Stimulated activated CD4-positive, alpha-beta T cell treated with anti-CD3 and anti-CD28 coated beads, Interleukin-12 subunit alpha, Interleukin-12 subunit beta, amount 100 ng/mL, for 24 hours (primary cell): ENCODE data around the gene ARL5B.

ENCODE experiments used
- DNase-seq, 2 experiments: peaks; one replicate each; pipeline ENCODE4 v3.0.0-alpha.2; 2020; ENCODE audit warnings: low read depth in 2 of 2

Gene ARL5B

DNA sequence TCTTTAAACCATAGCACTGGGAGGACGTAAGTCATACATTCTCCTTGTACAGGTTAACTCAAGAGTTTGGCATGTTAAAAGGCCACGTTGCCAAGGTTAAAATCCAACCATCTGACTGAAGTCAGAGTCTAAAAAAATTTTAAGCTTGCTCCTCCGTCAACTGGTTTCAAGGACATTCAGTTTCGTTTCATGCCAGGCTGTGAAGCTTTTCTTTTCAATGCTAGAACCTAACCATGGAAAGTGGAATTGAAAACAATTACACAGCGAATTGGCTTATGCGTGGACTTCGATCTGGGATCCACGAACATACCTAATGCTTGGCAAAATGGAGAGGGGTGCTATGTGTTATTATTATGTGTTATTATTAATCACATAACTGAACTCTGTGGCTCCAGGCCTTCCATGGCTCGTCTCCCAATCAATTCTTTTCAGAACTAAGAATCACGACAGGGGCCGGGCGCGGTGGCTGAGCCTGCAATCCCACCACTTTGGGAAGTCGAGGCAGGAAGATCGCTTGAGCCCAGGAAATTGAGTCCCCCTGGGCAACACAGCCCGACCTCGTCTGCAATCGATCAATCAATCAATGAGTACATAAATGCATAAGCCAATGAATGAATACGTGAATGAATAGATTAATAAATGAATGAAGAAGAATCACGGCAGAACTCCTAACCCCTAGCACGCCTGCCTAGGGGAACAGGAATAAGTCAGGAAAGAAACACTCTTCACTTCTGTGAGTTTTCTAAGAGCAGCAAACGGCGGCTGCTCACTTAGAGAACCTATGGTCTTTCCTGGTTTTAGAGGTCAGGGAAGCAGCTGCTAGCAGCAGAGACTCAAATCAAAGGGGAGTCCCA is 733 bp upstream of the ARL5B start:
- DNase-seq: no peak

DNA sequence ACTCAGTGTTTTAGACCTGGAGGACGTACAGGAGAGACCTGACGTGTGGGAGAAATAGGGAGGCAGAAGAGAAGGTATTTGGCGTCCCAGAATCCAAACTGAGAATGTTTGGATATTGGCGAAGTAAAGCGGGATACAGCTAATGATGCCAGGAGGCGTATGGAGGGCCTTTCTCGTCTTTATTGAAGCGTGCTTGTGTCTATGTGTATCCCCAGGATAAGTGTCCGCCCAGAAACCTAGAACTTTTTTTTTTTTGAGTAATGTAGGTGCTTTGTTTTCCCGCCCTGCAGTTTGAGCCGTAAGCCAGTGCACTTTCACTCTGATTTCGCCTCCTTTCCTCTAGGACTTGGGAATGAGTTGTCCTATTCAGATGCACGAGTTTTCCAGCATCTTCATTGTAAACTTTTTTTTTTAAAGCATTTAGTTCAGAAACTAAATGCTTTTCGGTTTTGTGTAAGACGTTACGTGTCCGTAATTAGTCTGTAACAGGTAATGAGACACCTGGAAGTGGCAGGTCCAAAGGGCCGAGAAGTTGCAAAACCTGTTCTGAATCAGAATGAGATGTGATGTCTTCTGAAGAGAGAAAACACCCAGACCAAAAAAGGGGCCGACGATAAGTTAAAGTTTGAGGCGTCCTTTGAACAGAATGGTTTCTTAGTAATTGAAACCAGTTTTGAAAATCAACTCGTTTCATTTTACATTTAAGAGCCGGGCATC is 746 bp downstream of the ARL5B start:
- DNase-seq: no peak

DNA sequence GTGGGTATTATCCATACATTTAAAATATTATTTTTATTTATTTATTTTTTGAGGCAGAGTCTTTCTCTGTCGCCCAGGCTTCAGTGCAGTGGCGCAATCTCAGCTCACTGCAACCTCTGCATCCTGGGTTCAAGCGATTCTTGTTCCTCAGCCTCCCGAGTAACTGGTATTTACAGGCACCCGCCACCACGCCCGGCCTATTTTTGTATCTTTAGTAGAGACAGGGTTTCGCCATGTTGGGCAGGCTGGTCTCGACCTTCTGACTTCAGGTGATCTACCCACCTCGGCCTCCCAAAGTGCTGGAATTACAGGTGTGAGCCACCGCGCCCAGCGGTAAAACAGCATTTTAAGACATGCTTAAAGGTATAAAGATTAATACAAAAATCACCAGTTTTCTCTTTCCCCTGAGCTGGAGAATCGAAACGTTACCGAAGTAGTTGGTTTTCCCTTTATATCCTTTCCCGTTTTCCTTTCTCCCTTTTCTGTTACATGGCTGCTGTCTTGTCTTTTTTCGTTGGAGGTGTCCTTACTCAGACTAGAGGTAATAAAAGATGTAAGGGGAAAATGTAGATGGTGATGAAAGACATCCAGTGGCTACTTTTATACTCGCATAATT is 1.7 kb downstream of the ARL5B start:
- DNase-seq: no peak

DNA sequence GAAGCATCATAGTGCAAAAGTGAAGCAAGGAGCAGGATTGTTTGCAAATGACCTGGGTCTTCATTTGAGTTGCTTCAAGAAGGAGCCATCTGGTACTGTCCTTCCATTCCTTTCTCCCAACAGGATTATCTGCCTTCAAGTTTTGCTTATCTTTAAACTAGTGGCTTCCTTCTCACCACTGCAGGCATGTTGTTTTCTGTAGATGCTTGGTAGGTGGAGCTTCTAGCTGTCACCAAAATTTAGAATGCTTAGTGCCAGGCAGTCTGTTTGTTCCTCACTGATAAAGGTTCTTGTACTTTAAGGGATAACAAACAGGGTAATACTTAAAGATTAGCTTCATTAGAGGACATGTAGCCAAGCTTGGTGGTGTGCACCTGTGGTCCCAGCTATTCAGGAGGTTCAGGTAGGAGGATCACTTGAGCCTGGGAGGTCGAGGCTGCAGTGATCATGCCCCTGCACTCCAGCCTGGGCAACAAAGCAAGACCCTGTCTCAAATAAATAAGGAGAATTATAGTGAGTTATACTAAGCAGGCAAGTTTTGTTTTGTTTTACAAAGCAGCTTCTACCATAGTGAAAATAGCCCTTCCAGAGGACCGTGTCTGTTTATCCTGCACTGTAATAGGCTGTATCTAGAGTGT is 5.7 kb downstream of the ARL5B start:
- DNase-seq: no peak

DNA sequence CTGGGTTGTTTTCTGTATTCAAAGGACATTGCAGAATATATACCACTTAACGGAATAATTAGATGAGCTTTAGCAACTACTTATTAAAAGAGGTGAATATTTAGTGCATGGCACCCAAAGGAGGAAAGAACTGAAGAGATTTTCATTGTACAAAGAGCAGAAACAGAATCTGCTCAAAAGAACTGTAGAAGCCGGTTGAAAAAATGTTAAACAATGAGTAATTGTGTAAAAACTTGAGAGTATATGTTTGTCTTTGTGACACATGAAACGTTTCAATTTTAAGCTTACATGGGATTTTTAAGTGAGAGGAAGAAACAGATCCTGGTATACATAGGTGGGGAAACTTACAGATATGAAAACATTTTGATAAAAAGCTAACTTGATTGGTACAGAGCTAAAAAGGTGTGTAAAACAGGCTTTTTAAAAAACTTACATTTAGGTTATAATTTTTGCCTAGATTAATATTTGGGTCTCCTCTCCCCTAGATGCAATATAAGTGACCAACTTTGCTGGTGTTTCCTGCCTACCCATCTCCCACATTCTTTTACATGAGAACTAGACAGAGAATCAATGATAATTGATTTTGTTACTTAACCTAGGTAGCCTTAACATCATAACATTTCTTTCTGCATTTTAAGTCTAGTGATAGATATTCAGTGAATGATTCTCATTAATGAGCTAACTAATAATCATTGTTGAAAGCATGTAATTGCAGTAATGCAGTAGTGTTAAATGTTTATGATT is 6.8 kb downstream of the ARL5B start:
- DNase-seq: no peak

DNA sequence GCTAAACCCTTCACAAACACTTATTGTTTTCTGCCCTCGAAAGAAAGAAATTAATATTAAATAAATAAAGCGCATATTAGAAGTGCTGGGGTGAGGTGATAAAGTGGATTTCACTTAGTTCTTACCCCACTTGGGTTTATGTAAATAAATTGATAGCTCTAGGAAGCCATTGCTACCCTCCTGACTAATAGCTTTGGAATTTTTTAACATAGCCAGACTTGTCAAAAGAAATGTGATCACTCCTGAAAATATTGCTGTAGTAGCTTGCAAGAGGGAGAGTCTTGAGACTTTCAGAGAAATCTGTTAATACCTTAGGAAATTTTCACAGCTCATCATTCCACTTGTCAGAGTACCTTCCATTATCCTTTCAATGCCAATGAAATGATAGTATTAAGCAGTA is 7.6 kb downstream of the ARL5B start:
- no peak for DNase-seq

DNA sequence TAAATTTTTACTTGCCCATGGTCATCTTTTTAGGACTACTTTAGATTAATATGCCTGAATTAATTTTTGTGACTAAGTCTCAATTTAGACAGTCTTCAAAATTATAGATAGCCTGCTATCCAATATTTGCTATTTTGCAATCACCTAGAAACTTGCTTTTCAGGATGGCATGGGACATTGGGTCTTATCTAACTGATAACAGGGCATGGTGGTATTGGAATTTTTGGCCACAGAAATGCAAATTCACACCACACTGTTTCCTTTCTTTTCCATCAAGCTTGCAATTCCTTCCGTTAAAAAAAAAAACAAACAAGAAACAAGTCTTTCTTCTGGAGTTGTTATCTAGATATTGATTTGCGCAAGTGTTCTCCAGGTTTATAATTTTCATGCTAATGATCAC is 8.8 kb downstream of the ARL5B start:
- no peak for DNase-seq

DNA sequence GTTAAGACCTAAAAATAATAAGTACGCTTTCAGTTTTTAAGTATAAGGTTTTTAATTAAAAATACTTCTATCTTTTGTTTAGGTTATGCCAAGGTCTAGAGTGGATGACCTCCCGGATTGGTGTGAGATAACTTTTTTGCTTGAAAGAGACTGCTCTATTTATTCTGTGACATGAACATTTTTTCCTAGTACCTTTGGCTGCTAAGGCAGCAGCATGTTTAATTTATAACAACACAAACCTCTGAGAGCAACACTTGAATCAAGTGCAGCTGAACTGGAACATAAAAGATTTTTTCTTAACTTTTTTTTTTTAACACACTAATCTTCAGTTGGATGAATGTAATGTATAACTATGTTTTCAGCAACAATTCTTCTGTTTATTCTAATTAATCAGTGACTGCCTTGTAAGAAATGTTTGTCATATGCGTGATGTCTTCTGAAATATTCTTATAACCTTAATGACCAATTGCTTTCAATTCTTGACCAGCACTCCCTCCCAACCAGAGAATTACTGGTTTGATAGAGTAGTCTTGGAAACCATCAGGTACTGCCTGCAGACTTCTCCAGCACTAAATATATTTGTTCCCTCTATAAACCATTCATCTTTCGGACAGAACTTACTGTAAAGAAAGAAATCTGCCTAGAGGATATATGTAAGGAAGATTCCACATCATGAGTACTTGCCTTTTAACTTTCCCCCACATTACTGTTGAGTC is 16.0 kb downstream of the ARL5B start:
- no peak for DNase-seq

DNA sequence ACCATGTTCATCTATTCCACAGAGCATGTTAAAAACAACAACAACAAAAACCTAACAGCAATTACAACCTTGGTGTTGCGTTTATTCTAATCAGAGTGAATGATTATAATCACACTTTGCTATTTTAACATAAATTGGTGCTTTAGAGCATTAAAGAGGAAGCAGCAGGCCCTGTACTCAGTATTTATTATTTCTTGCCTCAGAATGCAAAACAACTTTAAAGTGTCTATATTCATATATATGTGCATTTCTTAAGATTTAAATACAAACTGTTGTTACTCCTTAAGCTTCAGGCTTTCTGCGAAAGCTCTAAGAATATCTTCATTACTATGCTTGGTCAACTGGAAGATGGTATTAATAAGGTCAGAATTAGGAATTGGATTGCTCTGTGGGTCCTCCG is 21.5 kb downstream of the ARL5B start:
- DNase-seq: no peak

DNA sequence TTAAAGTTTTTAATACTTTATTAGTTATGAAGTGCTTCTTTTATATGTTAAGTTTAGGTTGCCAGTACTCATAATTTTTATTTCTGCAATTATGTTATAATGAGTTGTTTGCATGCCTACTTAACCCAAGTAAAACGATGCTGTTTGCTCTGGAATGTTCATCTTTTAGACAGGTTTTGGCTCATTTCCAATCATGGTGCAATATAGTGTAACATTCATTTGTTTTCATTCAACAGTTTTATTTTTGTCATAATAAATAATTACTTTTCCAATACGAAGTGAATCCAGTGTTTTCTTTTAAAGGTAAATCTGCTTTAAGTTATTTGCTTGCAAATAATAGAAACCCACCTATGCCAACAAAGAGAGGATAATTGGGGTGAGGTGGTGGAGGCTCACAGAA is 22.1 kb downstream of the ARL5B start:
- DNase-seq: no peak

DNA sequence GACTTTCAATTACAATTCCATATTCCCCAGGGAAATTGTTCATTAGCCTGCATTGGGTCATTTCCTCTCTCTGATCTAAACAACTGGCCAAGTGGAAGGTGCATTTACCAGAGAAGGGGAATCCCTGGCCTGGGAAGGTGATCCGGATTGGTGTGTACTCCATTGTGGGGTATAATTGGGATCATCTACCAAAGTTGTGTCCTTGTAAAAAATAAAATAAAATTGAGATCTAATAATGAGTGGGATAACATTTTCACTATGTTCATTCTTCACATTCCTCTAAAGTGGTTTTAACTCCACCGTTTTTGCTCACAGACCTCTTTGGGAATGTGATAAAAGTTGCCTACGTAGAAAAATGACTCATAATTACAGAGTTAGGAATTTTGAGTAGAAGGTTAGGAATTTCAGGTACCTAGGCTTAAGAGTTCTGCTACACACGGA is 22.8 kb downstream of the ARL5B start:
- no peak for DNase-seq

DNA sequence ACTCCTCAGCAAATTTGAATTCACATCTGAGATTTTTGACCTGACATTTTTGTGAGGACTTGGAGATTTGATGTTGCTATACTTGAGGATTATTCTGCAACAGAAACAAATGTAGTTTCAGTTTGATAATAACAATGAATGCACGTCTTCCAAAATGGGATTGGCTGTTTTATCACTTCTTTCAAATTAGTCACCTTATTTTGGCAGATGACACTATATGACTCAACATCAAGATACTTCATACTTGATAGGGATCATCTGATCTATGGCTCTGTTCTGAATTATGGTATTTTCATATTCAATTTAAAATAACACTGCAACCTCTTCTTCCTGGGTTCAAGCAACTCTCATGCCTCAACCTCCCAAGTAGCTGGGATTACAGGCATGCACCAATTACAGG is 24.2 kb downstream of the ARL5B start:
- no peak for DNase-seq

DNA sequence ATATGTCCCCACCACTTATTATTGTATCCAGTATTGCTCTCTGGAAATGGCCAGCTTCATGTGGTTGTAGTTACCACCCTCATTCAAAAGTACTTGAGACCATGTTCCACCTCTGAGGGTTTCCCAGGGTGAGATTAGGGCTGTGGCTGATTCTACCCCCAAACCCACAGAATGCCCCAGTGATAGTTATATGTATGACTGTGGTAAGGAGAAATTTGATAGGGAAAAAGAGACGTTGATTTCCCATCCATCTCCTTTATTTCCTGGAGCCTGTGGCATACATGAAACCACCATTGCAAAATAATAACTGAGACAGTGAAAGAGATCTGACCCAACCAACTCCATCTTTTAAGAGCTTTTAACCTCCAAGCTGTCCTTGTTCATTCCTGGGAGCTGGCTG is 25.2 kb downstream of the ARL5B start:
- no peak for DNase-seq

DNA sequence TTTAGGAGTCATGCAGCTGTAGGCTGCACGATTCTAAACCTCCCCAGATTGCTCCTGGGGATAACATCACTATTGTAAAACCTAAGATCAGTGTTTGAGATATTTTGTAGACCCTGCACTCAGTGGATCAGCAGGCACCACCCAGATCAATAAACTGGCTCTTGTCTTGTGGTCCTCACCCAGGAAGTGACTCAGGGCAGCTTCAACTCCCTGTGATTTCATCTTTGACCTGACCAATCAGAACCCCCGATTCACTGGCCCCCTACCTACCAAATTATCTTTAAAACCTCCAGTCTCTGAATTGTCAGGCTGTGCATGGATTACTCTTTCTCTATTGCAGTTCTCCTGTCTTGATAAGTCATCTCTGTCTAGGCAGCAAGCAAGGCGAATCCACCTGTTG is 25.7 kb downstream of the ARL5B start:
- no peak for DNase-seq

DNA sequence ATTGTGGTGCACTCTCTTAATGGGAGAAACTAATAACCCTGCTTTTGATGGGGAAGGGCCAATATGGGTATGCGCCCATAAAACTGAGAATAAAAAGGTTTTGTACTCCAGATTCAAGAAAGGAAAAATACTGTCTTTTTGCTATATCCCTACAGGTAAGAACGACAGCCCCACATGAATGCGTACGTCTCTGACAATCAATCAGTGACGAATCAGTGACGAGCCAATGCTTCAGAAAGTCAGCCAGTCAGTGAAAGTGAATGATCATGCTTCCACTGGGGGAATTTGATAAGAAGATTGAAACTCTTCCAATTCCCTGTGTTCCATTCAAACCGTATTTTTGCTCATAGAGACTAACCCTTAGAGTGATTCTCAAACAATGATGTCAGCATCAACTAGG is 26.3 kb downstream of the ARL5B start:
- DNase-seq: no peak

DNA sequence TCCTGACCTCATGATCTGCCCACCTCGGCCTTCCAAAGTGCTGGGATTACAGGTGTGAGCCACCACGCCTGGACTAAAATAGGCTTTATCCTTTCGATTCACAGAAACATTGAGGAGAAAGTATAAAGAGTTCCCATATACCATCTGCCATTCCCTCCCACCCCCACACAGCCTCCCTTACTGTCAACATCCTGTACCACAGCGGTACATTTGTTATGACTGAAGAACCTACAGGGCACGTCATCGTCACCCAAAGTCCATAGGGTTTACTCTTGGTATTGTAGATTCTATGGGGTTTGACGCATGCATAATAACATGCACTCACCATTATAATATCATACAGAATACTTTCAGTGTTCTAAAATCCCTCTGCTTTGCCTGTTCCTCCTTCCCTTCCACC is 28.0 kb downstream of the ARL5B start:
- DNase-seq: no peak

DNA sequence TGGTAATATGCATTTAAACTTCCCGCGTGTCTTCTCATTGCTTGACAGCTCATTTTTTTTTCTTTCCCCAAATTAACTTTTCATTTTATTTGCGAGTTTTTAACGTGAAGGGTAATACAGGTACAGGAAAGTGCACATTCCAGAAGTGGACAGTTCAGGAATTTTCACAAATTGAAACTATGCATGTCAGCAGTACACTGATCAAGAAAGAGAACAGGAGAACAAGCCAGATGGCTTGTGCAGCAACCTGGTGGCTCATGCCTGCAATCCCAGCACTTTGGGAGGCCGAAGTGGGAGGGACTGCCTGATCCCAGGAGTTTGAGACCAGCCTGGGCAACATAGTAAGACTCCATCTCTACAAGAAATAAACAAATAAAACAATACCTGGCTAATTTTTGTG is 28.5 kb downstream of the ARL5B start:
- no peak for DNase-seq

DNA sequence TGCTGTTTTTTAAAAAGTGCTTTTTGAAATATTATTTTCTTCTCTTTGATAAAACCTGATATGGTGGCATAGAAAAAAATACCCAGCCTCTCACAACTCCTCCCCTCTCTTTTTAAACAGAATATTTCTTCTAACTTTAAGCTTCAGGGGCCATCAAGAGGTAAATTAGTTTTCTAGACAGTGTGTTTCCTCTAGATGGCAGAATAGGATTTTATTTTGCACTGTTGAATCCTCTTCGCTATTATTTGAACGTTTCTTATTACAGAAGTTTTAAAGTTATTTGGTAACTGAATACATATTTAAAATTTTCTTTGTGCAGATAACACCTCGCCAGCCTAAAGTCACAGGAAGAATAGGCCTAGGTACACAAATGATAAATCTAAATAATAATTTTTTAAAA is 30.3 kb downstream of the ARL5B start:
- no peak for DNase-seq

DNA sequence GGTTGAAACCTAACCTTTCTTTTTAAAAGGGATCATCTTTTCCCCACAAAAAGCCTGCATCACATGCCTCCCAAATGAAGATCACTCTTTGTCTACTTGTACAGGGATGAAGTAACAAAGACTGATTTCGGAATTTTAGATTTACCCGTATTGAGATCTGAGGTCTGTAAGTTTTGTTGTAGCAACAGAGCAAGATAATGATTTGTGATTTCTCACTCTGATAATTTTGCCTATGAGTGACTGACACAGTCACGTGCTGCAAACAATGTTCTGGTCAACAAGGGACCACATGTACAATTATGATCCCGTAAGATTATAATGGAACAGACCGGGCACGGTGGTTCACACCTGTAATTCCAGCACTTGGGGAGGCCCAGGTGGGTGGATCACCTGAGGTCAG is 31.3 kb downstream of the ARL5B start:
- no peak for DNase-seq

DNA sequence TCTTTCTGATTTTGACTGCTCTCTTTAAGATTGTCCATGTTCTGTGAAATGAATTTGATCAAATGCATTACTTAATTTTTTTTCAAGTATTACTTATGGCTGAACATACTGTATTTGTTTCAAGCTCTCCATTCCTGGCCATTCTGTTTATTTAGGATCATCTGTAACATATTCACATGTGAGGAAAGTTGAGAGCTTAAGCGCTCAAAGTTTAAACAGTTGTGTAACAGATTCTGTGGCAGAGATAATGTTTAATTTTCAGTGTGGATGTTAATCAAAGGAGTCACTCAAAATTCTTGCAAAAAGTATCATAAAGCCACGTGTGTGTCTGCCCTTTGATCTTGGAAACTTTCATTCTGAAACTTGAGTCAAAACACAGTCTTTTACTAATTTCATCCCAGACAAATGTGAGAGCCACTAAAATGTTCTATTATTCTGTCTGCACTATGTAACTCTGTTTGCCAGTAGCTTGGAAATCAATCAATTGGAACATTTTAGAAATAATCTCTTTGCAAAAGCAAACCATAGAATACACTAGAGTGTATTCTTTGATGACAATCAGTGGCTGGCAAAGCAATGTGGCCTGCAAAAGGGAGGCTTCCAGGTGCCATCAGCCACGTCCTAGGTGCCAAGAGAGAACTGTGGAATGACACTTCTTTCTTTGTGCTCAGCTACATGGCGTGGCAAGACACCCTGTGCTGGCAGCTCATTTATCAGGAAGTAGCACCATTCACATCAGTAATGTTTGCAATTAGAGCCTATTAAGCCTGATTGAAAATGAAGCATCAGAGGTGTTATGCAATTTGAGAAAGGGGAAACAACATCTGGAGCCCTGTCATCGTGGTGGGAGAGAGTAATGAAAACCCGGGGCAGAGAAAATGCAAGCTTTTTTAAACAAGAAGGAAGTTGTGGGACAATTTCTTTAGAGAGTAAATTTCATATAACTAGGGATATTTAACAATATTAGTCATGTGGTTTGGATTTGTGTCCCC is 40.9 kb downstream of the ARL5B start:
- DNase-seq: no peak
